Vagina (tissue), 2 donors: ENCODE results near the gene DUSP16.

Source experiments
- CTCF ChIP-seq, 3 experiments: fragments of 450-650 bp in 2 of 3; fragments of 200-600 bp in 1 of 3; sonication (generic) in 1 of 3; IDR thresholded peaks; one replicate each; pipeline ENCODE4 v1.5.1; 2017 to 2019; ENCODE audit warnings: antibody characterized with exemption in 3 of 3, mild to moderate bottlenecking in 2 of 3, moderate library complexity in 2 of 3
- POLR2A ChIP-seq, 2 donors: fragments of 450-650 bp; IDR thresholded peaks; one replicate each; pipeline ENCODE4 v1.6.1; 2017; ENCODE audit warnings: antibody characterized with exemption in 2 of 2, mild to moderate bottlenecking in 2 of 2, moderate library complexity in 2 of 2

GRCh38 chr12:12585115-12585863 lies 22.6 kb upstream of the DUSP16 start:
- TF ChIP-seq CTCF (IDR thresholded peaks at IDR 0.05) (no peak), POLR2A (IDR thresholded peaks at IDR 0.05) (no peak)
